ENCODE measurements around the gene TMEM82.

TMEM82 gene

DNA sequence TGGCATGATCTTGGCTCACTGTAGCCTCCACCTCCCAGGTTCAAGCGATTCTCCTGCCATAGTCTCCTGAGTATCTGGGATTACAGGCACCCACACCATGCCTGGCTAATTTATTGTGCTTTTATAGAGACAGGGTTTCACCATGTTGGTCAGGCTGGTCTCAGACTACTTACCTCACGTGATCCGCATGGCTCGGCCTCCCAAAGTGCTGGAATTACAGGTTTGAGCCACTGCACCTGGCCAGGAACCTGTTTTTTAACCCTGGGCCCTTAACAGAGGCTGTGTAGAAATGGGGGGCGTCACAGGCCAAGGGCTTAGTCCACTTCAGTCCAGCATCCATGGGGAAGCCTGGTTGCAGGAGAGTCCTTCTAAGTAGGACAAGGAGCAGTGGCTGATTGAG, 25.6 kb downstream of the TMEM82 start:
- POLR2A ChIA-PET, result interaction anchor here (1.4 kb wide), 1 partner anchor 9 kb away, joined by 3 read pairs; the partner anchor contains the start of gene FBLIM1
- CTCF ChIA-PET, result no interaction called here
- DNase-seq (ENCODE audit: extremely low spot score), result no peak
- TF ChIP-seq ZNF384 (IDR thresholded peaks at IDR 0.05) (no peak), FOXM1 (IDR thresholded peaks at IDR 0.05; ENCODE audit: borderline replicate concordance) (no peak), SP1 (IDR thresholded peaks at IDR 0.05) (no peak), CTBP1 (IDR thresholded peaks at IDR 0.05; ENCODE audit: borderline replicate concordance) (no peak), LEF1 (IDR thresholded peaks at IDR 0.05; ENCODE audit: borderline replicate concordance) (no peak), ELF4 (IDR thresholded peaks at IDR 0.05) (no peak), HDGF (IDR thresholded peaks at IDR 0.05; ENCODE audit: borderline replicate concordance) (no peak), TARDBP (IDR thresholded peaks at IDR 0.05) (no peak), BHLHE40 (IDR thresholded peaks at IDR 0.05; ENCODE audit: borderline replicate concordance) (no peak), L3MBTL2 (conservative IDR thresholded peaks at IDR 0.05) (no peak), NFRKB (IDR thresholded peaks at IDR 0.05) (no peak), FOXA1 (IDR thresholded peaks at IDR 0.05) (no peak), SUZ12 (IDR thresholded peaks at IDR 0.05) (no peak), FOXK2 (IDR thresholded peaks at IDR 0.05) (no peak), ARNT (IDR thresholded peaks at IDR 0.05) (no peak)
- TF ChIP-seq, protein P1, sequence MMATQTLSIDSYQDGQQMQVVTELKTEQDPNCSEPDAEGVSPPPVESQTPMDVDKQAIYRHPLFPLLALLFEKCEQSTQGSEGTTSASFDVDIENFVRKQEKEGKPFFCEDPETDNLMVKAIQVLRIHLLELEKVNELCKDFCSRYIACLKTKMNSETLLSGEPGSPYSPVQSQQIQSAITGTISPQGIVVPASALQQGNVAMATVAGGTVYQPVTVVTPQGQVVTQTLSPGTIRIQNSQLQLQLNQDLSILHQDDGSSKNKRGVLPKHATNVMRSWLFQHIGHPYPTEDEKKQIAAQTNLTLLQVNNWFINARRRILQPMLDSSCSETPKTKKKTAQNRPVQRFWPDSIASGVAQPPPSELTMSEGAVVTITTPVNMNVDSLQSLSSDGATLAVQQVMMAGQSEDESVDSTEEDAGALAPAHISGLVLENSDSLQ (IDR thresholded peaks at IDR 0.05), result no peak

DNA sequence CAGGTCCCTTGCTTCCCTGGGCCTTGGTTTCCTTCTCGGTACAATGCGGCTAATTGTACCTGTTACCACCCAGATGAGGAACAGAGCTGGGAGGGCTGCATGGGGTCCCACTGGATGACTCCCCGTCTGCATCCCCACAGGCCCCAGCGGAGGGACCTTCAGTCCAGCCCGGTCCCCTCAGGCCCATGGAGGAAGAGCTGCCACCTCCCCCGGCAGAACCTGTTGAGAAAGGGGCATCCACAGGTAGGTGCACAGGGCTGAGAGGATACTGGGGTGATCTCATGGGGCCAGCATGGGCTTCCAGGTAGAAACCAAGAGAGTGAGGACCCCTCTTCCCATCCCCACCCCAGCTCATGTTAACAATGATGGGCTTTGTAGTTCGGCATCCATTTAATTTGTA, 26.1 kb downstream of the TMEM82 start:
- CTCF ChIA-PET, result no interaction called here
- POLR2A ChIA-PET, result interaction anchor here (1.4 kb wide), 1 partner anchor 9 kb away, joined by 3 read pairs; the partner anchor contains the start of gene FBLIM1
- DNase-seq (ENCODE audit: extremely low spot score), result no peak
- no peak for TF ChIP-seq TARDBP (IDR thresholded peaks at IDR 0.05)
- no peak for TF ChIP-seq ARNT (IDR thresholded peaks at IDR 0.05)
- no peak for TF ChIP-seq CTBP1 (IDR thresholded peaks at IDR 0.05; ENCODE audit: borderline replicate concordance)
- TF ChIP-seq BHLHE40 (IDR thresholded peaks at IDR 0.05; ENCODE audit: borderline replicate concordance), result no peak
- TF ChIP-seq, protein P1 (IDR thresholded peaks at IDR 0.05), result no peak
- no peak for TF ChIP-seq FOXK2 (IDR thresholded peaks at IDR 0.05)
- no peak for TF ChIP-seq SUZ12 (IDR thresholded peaks at IDR 0.05)
- no peak for TF ChIP-seq ELF4 (IDR thresholded peaks at IDR 0.05)
- no peak for TF ChIP-seq SP1 (IDR thresholded peaks at IDR 0.05)
- no peak for TF ChIP-seq FOXA1 (IDR thresholded peaks at IDR 0.05)
- no peak for TF ChIP-seq LEF1 (IDR thresholded peaks at IDR 0.05; ENCODE audit: borderline replicate concordance)
- TF ChIP-seq L3MBTL2 (conservative IDR thresholded peaks at IDR 0.05), result no peak
- no peak for TF ChIP-seq ZNF384 (IDR thresholded peaks at IDR 0.05)
- no peak for TF ChIP-seq NFRKB (IDR thresholded peaks at IDR 0.05)
- TF ChIP-seq HDGF (IDR thresholded peaks at IDR 0.05; ENCODE audit: borderline replicate concordance), result no peak
- no peak for TF ChIP-seq FOXM1 (IDR thresholded peaks at IDR 0.05; ENCODE audit: borderline replicate concordance)

GRCh38 chr1:15770313-15770962, 28.1 kb downstream of the TMEM82 start:
- DNase-seq (ENCODE audit: extremely low spot score), result no peak
- POLR2A ChIA-PET, result no interaction called here
- CTCF ChIA-PET, result no interaction called here

GRCh38 chr1:15771836-15772515, 29.7 kb downstream of the TMEM82 start:
- POLR2A ChIA-PET, result no interaction called here
- TF ChIP-seq FOXM1 (IDR thresholded peaks at IDR 0.05; ENCODE audit: borderline replicate concordance) (no peak), ARNT (IDR thresholded peaks at IDR 0.05) (no peak), L3MBTL2 (conservative IDR thresholded peaks at IDR 0.05) (no peak), HDGF (IDR thresholded peaks at IDR 0.05; ENCODE audit: borderline replicate concordance) (no peak), SUZ12 (IDR thresholded peaks at IDR 0.05) (no peak), SP1 (IDR thresholded peaks at IDR 0.05) (no peak), TARDBP (IDR thresholded peaks at IDR 0.05) (no peak), CTBP1 (IDR thresholded peaks at IDR 0.05; ENCODE audit: borderline replicate concordance) (no peak), LEF1 (IDR thresholded peaks at IDR 0.05; ENCODE audit: borderline replicate concordance) (no peak), ELF4 (IDR thresholded peaks at IDR 0.05) (no peak), ZNF384 (IDR thresholded peaks at IDR 0.05) (no peak), BHLHE40 (IDR thresholded peaks at IDR 0.05; ENCODE audit: borderline replicate concordance) (no peak), FOXK2 (IDR thresholded peaks at IDR 0.05) (no peak), FOXA1 (IDR thresholded peaks at IDR 0.05) (no peak)
- TF ChIP-seq, protein P1 (IDR thresholded peaks at IDR 0.05), result no peak

More at GRCh38 chr1:15770313-15770962, 28.1 kb downstream of the TMEM82 start:
- no peak for TF ChIP-seq NFRKB (IDR thresholded peaks at IDR 0.05)
- TF ChIP-seq SUZ12 (IDR thresholded peaks at IDR 0.05), result no peak
- TF ChIP-seq BHLHE40 (IDR thresholded peaks at IDR 0.05; ENCODE audit: borderline replicate concordance), result no peak
- TF ChIP-seq ARNT (IDR thresholded peaks at IDR 0.05), result no peak
- TF ChIP-seq ELF4 (IDR thresholded peaks at IDR 0.05), result no peak
- TF ChIP-seq, protein P1 (IDR thresholded peaks at IDR 0.05), result no peak
- no peak for TF ChIP-seq CTBP1 (IDR thresholded peaks at IDR 0.05; ENCODE audit: borderline replicate concordance)
- no peak for TF ChIP-seq LEF1 (IDR thresholded peaks at IDR 0.05; ENCODE audit: borderline replicate concordance)
- TF ChIP-seq FOXA1 (IDR thresholded peaks at IDR 0.05), result no peak
- TF ChIP-seq FOXM1 (IDR thresholded peaks at IDR 0.05; ENCODE audit: borderline replicate concordance), result no peak
- no peak for TF ChIP-seq SP1 (IDR thresholded peaks at IDR 0.05)
- no peak for TF ChIP-seq L3MBTL2 (conservative IDR thresholded peaks at IDR 0.05)
- TF ChIP-seq TARDBP (IDR thresholded peaks at IDR 0.05), result no peak
- TF ChIP-seq HDGF (IDR thresholded peaks at IDR 0.05; ENCODE audit: borderline replicate concordance), result no peak
- no peak for TF ChIP-seq ZNF384 (IDR thresholded peaks at IDR 0.05)
- no peak for TF ChIP-seq FOXK2 (IDR thresholded peaks at IDR 0.05)

More at GRCh38 chr1:15771836-15772515, 29.7 kb downstream of the TMEM82 start:
- CTCF ChIA-PET, result no interaction called here
- DNase-seq (ENCODE audit: extremely low spot score), result no peak

Measured in HEK293T (cell line).